ENCODE measurements around the gene TMEM63B. TPM values are rescaled to one million over a fixed set of nuclear protein-coding genes. Genes with fewer than 3 reads are reported as not detected.
"Not testable (repeated sequence)": the region's sequence is repeated elsewhere in the genome, so short reads cannot be mapped to it uniquely, and the experiment has no call there.

The TMEM63B gene
- total RNA-seq, 5 donors from 2014 or later (not counting 1 experiment from before 2014, with no cell fraction given) = 16.6 to 21.1 (median 19.3) TPM

DNA sequence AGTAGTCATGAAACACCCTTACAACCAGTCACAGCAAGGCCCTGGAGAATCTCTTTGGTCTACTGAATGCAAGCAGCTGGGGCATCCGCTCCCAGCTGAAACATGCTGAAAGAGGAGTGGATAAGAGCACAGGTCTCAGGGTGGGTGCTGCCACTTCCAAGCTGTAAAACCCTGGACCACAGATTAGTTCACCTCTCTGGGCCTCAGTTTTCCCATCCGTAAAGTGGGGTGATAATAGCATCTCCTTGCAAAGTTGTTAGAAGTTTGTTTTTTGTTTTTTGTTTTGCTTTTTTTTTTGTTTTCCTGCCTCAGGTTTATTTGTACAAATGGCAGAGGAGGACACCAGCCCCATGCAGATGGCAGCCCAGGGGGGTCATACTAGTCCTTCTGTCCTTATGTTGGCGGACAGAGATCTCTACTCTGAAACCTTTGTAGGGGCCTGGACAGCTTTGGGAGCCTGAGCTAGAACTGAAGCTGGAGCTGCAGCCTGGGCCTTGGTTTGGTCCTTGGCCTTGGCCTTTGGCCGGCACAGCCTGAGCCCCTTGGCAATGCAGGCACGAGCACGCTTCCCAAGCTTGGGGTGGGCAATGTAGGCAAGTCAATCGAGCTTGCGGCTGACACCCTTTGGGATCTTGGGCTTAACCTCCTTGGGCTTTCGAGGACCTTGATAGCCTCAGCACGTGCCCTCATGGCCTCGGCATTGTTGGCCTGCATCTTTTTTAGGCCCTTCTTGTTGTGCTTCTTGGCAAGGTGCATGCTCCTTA lies 38.3 kb upstream of the TMEM63B start:
- Histone ChIP-seq H3K27me3 (replicated peaks in 1 of 2; ENCODE audit: control insufficient read depth in 2 of 2, extremely low read depth in 1 of 2, insufficient read depth in 2 of 2, low read length in 1 of 2) (peaks cover 0 to 2% of the 10 kb centered on the region in 2 experiments), H3K27ac (ENCODE audit: low read length) (no peak overlapping the region), H3K36me3 (ENCODE audit: control insufficient read depth in 2 of 2, extremely low read depth in 1 of 2, insufficient read depth in 1 of 2, low read length in 1 of 2) (peaks cover 0 to 3% of the 10 kb centered on the region in 2 donors), H3K9me3 (no peaks in the 10 kb centered on the region), H3K4me3 (ENCODE audit: control insufficient read depth in 1 of 2, extremely low read depth in 1 of 2, low read length in 1 of 2) (no peak overlapping the region), H3K4me1 (ENCODE audit: control insufficient read depth in 1 of 2, extremely low read depth in 1 of 2, insufficient read depth in 2 of 2, low read length in 2 of 2) (no peaks in the 10 kb centered on the region)
- CTCF ChIA-PET = interaction anchor here in 1 of 2 donors (1.7 kb wide), 1 partner anchor 10 kb away, joined by 4 read pairs; no protein-coding TSS in a partner anchor
- Mint-ChIP-seq H3K9me3 (no peaks in the 10 kb centered on the region), H3K4me3 (no peak overlapping the region), H3K36me3 (no peaks in the 10 kb centered on the region), H3K27me3 (no peaks in the 10 kb centered on the region), H3K4me1 (no peaks in the 10 kb centered on the region), H3K27ac (no peak overlapping the region)
- ATAC-seq (replicated peaks in 1 of 4) (no peak), DNase-seq (no peak)
- POLR2A ChIA-PET = no interaction called here
- WGBS (ENCODE audit: insufficient coverage) = 94% methylated on average over 10 of the region's 11 CpGs

DNA sequence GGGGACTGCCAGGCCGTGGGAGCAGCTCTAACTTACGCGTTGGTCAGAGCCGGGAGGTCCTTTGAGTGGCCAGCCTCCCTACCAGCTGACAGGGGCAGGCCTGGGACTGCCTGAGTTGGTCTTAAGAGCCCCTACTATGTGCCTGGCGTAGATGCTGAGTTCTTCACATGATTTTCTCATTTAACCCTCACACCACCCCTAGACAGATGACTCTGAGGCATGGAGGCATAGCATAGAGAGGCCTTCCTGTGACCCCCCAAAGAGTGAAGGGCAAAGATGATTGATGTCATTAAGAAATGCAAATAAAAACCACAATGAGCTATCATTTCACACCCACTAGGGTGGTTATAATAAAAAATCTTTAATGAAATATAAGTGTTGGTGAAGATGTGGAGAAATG lies 36.9 kb upstream of the TMEM63B start:
- ChIA-PET CTCF (interaction anchor here in 1 of 2 donors (0.5 to 1.7 kb wide), 2 partner anchors 11 to 453 kb away, joined by 4 read pairs; no protein-coding TSS in a partner anchor), POLR2A (no interaction called here)
- Mint-ChIP-seq H3K27ac (no peak overlapping the region), H3K9me3 (no peaks in the 10 kb centered on the region), H3K4me3 (no peak overlapping the region), H3K4me1 (no peaks in the 10 kb centered on the region), H3K36me3 (peaks cover 11% of the 10 kb centered on the region), H3K27me3 (no peaks in the 10 kb centered on the region)
- Histone ChIP-seq H3K27ac (ENCODE audit: low read length) (no peak overlapping the region), H3K4me3 (ENCODE audit: control insufficient read depth in 1 of 2, extremely low read depth in 1 of 2, low read length in 1 of 2) (no peak overlapping the region), H3K36me3 (ENCODE audit: control insufficient read depth in 2 of 2, extremely low read depth in 1 of 2, insufficient read depth in 1 of 2, low read length in 1 of 2) (peaks cover 2 to 7% of the 10 kb centered on the region in 2 donors), H3K9me3 (no peaks in the 10 kb centered on the region), H3K4me1 (ENCODE audit: control insufficient read depth in 1 of 2, extremely low read depth in 1 of 2, insufficient read depth in 2 of 2, low read length in 2 of 2) (no peaks in the 10 kb centered on the region), H3K27me3 (replicated peaks in 1 of 2; ENCODE audit: control insufficient read depth in 2 of 2, extremely low read depth in 1 of 2, insufficient read depth in 2 of 2, low read length in 1 of 2) (peaks cover 0 to 2% of the 10 kb centered on the region in 2 experiments)
- no peak for DNase-seq
- ATAC-seq (replicated peaks in 1 of 4) = no peak
- 100% methylated on average over 3 of the region's 5 CpGs for WGBS (ENCODE audit: insufficient coverage)

DNA sequence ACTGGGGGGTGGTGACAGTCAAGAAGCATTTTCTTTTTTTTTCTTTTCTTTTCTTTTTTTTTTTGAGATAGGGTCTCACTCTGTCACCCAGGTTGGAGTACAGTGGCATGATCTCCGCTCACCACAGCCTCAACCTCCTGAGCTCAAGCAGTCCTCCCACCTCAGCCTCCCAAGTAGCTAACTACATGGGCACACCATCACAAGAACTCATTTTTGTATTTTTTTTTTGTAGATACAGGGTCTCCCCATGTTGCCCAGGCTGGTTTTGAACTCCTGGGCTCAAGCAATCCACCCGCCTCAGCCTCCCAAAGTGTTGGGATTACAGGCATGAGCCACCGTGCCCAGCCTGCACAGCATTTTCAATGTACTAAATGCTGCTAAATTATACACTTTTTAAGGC lies 36.0 kb upstream of the TMEM63B start:
- WGBS (ENCODE audit: insufficient coverage) = 100% methylated on average over 2 of the region's 3 CpGs
- H3K4me1 ChIP-seq (ENCODE audit: control insufficient read depth in 1 of 2, extremely low read depth in 1 of 2, insufficient read depth in 2 of 2, low read length in 2 of 2); H3K27ac Mint-ChIP-seq; H3K4me3 Mint-ChIP-seq; H3K9me3 ChIP-seq; H3K27me3 ChIP-seq (replicated peaks in 1 of 2; ENCODE audit: control insufficient read depth in 2 of 2, extremely low read depth in 1 of 2, insufficient read depth in 2 of 2, low read length in 1 of 2); CTCF ChIA-PET; POLR2A ChIA-PET; H3K27ac ChIP-seq (ENCODE audit: low read length); H3K4me3 ChIP-seq (ENCODE audit: control insufficient read depth in 1 of 2, extremely low read depth in 1 of 2, low read length in 1 of 2); H3K36me3 ChIP-seq (ENCODE audit: control insufficient read depth in 2 of 2, extremely low read depth in 1 of 2, insufficient read depth in 1 of 2, low read length in 1 of 2); H3K27me3 Mint-ChIP-seq; H3K4me1 Mint-ChIP-seq; ATAC-seq (replicated peaks in 1 of 4); DNase-seq; H3K9me3 Mint-ChIP-seq: not testable (repeated sequence)
- H3K36me3 Mint-ChIP-seq = peaks cover 11% of the 10 kb centered on the region

DNA sequence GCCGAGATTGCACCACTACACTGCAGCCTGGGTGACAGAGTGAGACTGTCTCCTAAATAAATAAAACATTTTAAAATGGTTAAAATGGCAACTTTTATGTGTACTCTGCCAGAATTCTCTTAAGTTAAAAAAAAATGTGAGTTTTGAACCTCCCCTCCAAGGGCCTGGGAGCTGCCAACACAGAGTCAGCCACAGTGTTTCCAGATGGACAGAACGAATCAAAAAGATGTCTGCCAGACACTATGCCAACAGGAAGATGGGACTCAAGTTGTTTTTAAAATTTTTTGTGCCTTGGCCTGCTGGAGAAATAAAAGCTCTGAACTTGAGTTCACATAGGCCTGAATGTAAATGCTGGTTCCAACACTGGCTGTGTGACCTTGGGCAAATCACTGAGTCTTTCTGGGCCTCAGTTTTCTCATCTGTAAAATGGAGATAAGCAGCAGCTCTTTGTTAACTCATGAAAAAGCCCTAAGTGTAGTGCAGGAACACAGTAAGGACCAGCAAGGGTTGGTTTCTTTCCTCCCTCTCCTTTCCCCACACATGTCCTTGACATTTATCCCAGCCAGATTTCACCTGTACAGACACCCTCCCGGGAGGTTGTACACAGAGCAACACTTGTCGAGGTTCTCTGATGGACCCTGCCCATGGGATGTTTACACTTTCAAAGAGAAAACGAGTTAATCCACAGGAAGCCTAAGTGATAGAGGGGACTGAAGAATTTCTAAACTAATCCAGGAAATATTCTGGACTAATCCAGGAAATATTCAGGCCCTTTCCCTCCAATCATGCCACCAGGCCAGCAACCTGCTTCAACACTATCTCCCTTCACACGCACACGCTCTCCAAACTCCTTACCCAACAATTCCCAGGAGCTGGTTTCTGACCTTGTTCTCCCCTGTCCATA lies 35.1 kb upstream of the TMEM63B start:
- Histone ChIP-seq H3K4me3 (ENCODE audit: control insufficient read depth in 1 of 2, extremely low read depth in 1 of 2, low read length in 1 of 2) (no peak overlapping the region), H3K27ac (ENCODE audit: low read length) (no peak overlapping the region), H3K4me1 (ENCODE audit: control insufficient read depth in 1 of 2, extremely low read depth in 1 of 2, insufficient read depth in 2 of 2, low read length in 2 of 2) (no peaks in the 10 kb centered on the region), H3K9me3 (no peaks in the 10 kb centered on the region), H3K36me3 (ENCODE audit: control insufficient read depth in 2 of 2, extremely low read depth in 1 of 2, insufficient read depth in 1 of 2, low read length in 1 of 2) (peaks cover 2 to 7% of the 10 kb centered on the region in 2 donors), H3K27me3 (replicated peaks in 1 of 2; ENCODE audit: control insufficient read depth in 2 of 2, extremely low read depth in 1 of 2, insufficient read depth in 2 of 2, low read length in 1 of 2) (peaks cover 0 to 2% of the 10 kb centered on the region in 2 experiments)
- POLR2A ChIA-PET = no interaction called here
- WGBS (ENCODE audit: insufficient coverage) = 100% methylated on average over 3 of the region's 7 CpGs
- ATAC-seq (replicated peaks in 1 of 4) (no peak), DNase-seq (no peak)
- Mint-ChIP-seq H3K4me3 (no peak overlapping the region), H3K27ac (no peak overlapping the region), H3K27me3 (no peaks in the 10 kb centered on the region), H3K9me3 (no peaks in the 10 kb centered on the region), H3K4me1 (peaks cover 0 to 7% (median 3%) of the 10 kb centered on the region in 3 donors), H3K36me3 (peaks cover 11% of the 10 kb centered on the region)
- CTCF ChIA-PET = no interaction called here

GRCh38 chr6:44093066-44093465 lies 34.3 kb upstream of the TMEM63B start:
- peaks cover 2 to 7% of the 10 kb centered on the region in 2 donors for H3K36me3 ChIP-seq (ENCODE audit: control insufficient read depth in 2 of 2, extremely low read depth in 1 of 2, insufficient read depth in 1 of 2, low read length in 1 of 2)
- no peaks in the 10 kb centered on the region for H3K9me3 ChIP-seq
- CTCF ChIA-PET = interaction anchor here in 1 of 2 donors (0.7 kb wide), 1 partner anchor 38 kb away, joined by 7 read pairs; no protein-coding TSS in a partner anchor
- Mint-ChIP-seq H3K36me3 (peaks cover 11% of the 10 kb centered on the region), H3K4me3 (no peak overlapping the region), H3K9me3 (no peaks in the 10 kb centered on the region), H3K27me3 (no peaks in the 10 kb centered on the region), H3K27ac (no peak overlapping the region), H3K4me1 (peaks cover 0 to 7% (median 3%) of the 10 kb centered on the region in 3 donors)
- H3K4me3 ChIP-seq (ENCODE audit: control insufficient read depth in 1 of 2, extremely low read depth in 1 of 2, low read length in 1 of 2) = no peak overlapping the region
- H3K27me3 ChIP-seq (replicated peaks in 1 of 2; ENCODE audit: control insufficient read depth in 2 of 2, extremely low read depth in 1 of 2, insufficient read depth in 2 of 2, low read length in 1 of 2) = no peaks in the 10 kb centered on the region
- ATAC-seq (replicated peaks in 1 of 4) (no peak), DNase-seq (no peak)
- no CpG with 5 or more reads among the region's 5 CpGs for WGBS (ENCODE audit: insufficient coverage)
- no peaks in the 10 kb centered on the region for H3K4me1 ChIP-seq (ENCODE audit: control insufficient read depth in 1 of 2, extremely low read depth in 1 of 2, insufficient read depth in 2 of 2, low read length in 2 of 2)
- POLR2A ChIA-PET = no interaction called here
- no peak overlapping the region for H3K27ac ChIP-seq (ENCODE audit: low read length)

DNA sequence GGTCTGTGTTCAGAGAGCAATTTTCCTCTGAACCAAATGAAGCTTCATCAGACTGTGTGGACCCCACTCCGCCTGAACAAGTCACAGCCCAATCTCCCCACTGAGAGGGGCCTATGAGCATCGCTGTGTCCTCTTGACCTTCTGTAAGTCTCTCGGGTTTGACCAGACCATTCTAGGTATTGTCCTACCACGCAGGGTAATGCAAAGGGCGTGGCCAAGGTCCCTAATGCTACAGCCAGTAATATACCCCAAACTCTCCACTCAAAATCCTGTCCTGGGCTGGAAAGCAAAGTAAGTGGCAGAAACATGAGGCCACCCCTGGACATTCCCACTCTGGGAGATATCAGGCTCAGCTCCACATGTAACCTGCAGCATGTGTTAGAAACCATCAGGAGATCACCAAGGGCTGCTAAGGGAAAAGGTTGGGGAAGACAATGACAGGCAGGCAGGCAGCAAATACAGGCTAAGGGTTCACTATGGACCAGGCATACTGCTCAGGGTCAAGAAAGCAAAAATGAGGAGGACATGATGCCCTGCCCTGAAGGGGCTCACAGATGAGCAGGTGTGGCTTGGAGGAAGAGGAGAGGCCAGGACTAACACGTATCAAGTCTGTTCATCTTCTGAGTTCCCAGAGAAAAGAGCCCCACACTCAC lies 33.5 kb upstream of the TMEM63B start:
- H3K36me3 Mint-ChIP-seq = peaks cover 11% of the 10 kb centered on the region
- POLR2A ChIA-PET = no interaction called here

More for the DNA sequence above, 33.5 kb upstream of the TMEM63B start:
- H3K9me3 ChIP-seq = no peaks in the 10 kb centered on the region
- H3K4me1 Mint-ChIP-seq = peaks cover 0 to 7% (median 3%) of the 10 kb centered on the region in 3 donors
- H3K4me3 Mint-ChIP-seq = no peak overlapping the region
- DNase-seq (no peak), ATAC-seq (replicated peaks in 1 of 4) (no peak)
- 91% methylated on average over 4 of the region's 6 CpGs for WGBS (ENCODE audit: insufficient coverage)
- no peaks in the 10 kb centered on the region for H3K9me3 Mint-ChIP-seq
- no peak overlapping the region for H3K27ac Mint-ChIP-seq
- H3K4me1 ChIP-seq (ENCODE audit: control insufficient read depth in 1 of 2, extremely low read depth in 1 of 2, insufficient read depth in 2 of 2, low read length in 2 of 2) = no peaks in the 10 kb centered on the region
- CTCF ChIA-PET = interaction anchor here (0.6 to 0.8 kb wide), 4 partner anchors 37 to 526 kb away, joined by 3 to 7 read pairs (median 5); no protein-coding TSS in a partner anchor
- peaks cover 2 to 7% of the 10 kb centered on the region in 2 donors for H3K36me3 ChIP-seq (ENCODE audit: control insufficient read depth in 2 of 2, extremely low read depth in 1 of 2, insufficient read depth in 1 of 2, low read length in 1 of 2)
- H3K4me3 ChIP-seq (ENCODE audit: control insufficient read depth in 1 of 2, extremely low read depth in 1 of 2, low read length in 1 of 2) = no peak overlapping the region
- H3K27me3 ChIP-seq (replicated peaks in 1 of 2; ENCODE audit: control insufficient read depth in 2 of 2, extremely low read depth in 1 of 2, insufficient read depth in 2 of 2, low read length in 1 of 2) = no peaks in the 10 kb centered on the region
- H3K27ac ChIP-seq (ENCODE audit: low read length) = no peak overlapping the region
- H3K27me3 Mint-ChIP-seq = no peaks in the 10 kb centered on the region
